ENCODE measurements around the gene TET2.

Gene TET2

DNA sequence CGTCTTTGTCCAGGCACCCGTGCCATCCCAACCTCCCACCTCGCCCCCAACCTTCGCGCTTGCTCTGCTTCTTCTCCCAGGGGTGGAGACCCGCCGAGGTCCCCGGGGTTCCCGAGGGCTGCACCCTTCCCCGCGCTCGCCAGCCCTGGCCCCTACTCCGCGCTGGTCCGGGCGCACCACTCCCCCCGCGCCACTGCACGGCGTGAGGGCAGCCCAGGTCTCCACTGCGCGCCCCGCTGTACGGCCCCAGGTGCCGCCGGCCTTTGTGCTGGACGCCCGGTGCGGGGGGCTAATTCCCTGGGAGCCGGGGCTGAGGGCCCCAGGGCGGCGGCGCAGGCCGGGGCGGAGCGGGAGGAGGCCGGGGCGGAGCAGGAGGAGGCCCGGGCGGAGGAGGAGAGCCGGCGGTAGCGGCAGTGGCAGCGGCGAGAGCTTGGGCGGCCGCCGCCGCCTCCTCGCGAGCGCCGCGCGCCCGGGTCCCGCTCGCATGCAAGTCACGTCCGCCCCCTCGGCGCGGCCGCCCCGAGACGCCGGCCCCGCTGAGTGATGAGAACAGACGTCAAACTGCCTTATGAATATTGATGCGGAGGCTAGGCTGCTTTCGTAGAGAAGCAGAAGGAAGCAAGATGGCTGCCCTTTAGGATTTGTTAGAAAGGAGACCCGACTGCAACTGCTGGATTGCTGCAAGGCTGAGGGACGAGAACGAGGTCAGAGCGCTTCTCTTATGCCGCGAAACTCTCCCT, at the start of gene TET2:
TSS of gene TET2 (plus strand) at position 601 of the 740 bp plus-strand sequence. CDS start 87,067 bp downstream, outside the sequence.
- no peak for TF ChIP-seq CTCF (IDR thresholded peaks at IDR 0.05)
- no peaks in the 10 kb centered on the region for H3K27me3 ChIP-seq
- H3K9me3 ChIP-seq = no peaks in the 10 kb centered on the region
- intact Hi-C loops (cut with DNase I; ENCODE audit: low total_unique reads) = loop anchor here (1.0 kb wide), 1 partner anchor 327 kb away; no protein-coding TSS in a partner anchor
- peak within 1 kb of the TSS; percentile 88 to 93 for H3K27ac ChIP-seq
- H3K36me3 ChIP-seq = no peaks in the 10 kb centered on the region
- peak within 1 kb of the TSS; percentile 81 to 92 for H3K4me3 ChIP-seq
- peaks cover 0 to 31% (median 9%) of the 10 kb centered on the region in 4 donors for H3K4me1 ChIP-seq
- peak; percentile 83 to 85 for DNase-seq

GRCh38 chr4:105102016-105102415, 44.7 kb upstream of the TET2 start:
- H3K36me3 ChIP-seq = no peaks in the 10 kb centered on the region
- H3K4me3 ChIP-seq = no peak overlapping the region
- no peaks in the 10 kb centered on the region for H3K27me3 ChIP-seq
- intact Hi-C loops (cut with DNase I; ENCODE audit: low total_unique reads) = no loop called here
- no peak for TF ChIP-seq CTCF (IDR thresholded peaks at IDR 0.05)
- no peak for DNase-seq
- H3K4me1 ChIP-seq = peaks cover 0 to 6% (median 0%) of the 10 kb centered on the region in 4 donors
- H3K27ac ChIP-seq = no peak overlapping the region
- H3K9me3 ChIP-seq = no peaks in the 10 kb centered on the region

GRCh38 chr4:105106426-105106825, 40.2 kb upstream of the TET2 start:
- no peak overlapping the region for H3K27ac ChIP-seq
- H3K36me3 ChIP-seq = no peaks in the 10 kb centered on the region
- H3K9me3 ChIP-seq = no peaks in the 10 kb centered on the region
- intact Hi-C loops (cut with DNase I; ENCODE audit: low total_unique reads) = no loop called here
- H3K27me3 ChIP-seq = no peaks in the 10 kb centered on the region
- peak in 1 of 2 donors; percentile 39 for DNase-seq
- TF ChIP-seq CTCF (IDR thresholded peaks at IDR 0.05) = no peak
- peaks cover 0 to 6% (median 0%) of the 10 kb centered on the region in 4 donors for H3K4me1 ChIP-seq
- no peak overlapping the region for H3K4me3 ChIP-seq

- no peaks in the 10 kb centered on the region for H3K27me3 ChIP-seq
- peaks cover 0 to 6% (median 0%) of the 10 kb centered on the region in 4 donors for H3K4me1 ChIP-seq
- no peaks in the 10 kb centered on the region for H3K36me3 ChIP-seq
- no peak overlapping the region for H3K4me3 ChIP-seq
- H3K27ac ChIP-seq = no peak overlapping the region
- TF ChIP-seq CTCF (IDR thresholded peaks at IDR 0.05) = no peak
- no peaks in the 10 kb centered on the region for H3K9me3 ChIP-seq
- DNase-seq = no peak
- intact Hi-C loops (cut with DNase I; ENCODE audit: low total_unique reads) = no loop called here
Measured at GRCh38 chr4:105107095-105107856, 39.4 kb upstream of the TET2 start.

DNA sequence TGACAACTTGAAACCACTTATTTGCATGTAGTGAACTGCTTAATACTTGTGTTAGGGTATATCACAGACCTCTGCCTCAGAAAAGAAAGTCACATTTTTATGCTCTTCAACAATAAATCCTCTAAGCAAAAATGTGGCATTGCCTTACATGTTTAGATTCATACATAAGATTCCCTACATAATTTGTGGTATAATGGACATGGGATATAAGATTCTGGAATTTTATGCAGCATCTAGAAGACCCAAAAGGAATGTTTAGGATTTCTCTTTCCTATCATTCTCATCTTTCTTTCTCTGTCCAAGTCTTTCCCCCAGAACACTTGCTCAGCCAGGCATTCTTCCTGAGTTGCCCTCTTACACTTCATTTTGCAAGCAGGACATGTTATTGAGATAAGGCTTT, 37.7 kb upstream of the TET2 start:
- no peaks in the 10 kb centered on the region for H3K9me3 ChIP-seq
- TF ChIP-seq CTCF (IDR thresholded peaks at IDR 0.05) = no peak
- no peaks in the 10 kb centered on the region for H3K36me3 ChIP-seq
- H3K27me3 ChIP-seq = no peaks in the 10 kb centered on the region
- DNase-seq = no peak
- intact Hi-C loops (cut with DNase I; ENCODE audit: low total_unique reads) = no loop called here
- no peak overlapping the region for H3K27ac ChIP-seq
- no peak overlapping the region for H3K4me3 ChIP-seq
- peaks cover 0 to 6% (median 0%) of the 10 kb centered on the region in 4 donors for H3K4me1 ChIP-seq
